ENCODE measurements around the gene MAMDC4. TPM values are rescaled to one million over a fixed set of nuclear protein-coding genes. Genes with fewer than 3 reads are reported as not detected.

MAMDC4 gene
- polyA plus RNA-seq, 1 donor (not counting 4 experiments of a cell fraction or from before 2014, with no cell fraction given), result 0.49 TPM

DNA sequence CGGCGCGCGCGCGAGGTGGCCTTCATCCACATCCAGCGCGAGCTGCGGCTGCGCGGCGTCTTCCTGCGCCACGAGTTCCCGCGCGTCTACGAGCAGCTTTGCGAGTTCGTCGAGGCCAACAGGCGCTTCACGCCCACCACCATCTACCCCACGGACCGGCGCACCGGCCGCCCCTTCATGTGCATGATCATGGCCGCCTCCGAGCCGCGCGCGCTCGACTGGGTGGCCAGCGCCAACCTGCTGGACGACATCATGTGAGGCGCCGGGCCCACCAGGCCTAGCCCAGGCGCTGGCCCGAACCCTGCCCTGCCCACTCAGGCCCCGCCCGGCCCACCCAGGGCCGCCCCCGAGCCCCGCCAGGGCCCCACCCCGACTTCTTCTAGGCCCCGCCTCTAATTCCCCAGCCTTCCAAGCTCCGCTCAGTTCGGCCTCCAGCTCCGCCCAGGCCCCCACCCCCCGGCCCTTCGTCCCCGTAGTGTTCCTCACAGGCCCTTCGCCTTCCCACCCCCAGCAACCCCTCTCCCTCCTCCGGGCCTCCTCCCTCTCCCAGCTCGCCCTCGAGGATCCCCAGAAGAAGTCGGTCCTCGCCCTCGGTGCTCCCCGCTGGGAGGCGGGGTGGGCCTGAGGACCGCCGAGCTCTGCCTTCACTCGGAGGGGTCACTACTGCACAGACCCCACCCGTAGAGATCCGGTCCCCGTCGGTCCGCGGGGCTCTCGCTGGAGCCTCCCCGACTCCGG, 4.9 kb upstream of the MAMDC4 start:
- peak overlapping the region; percentile 56 for H2AFZ ChIP-seq (ENCODE audit: control insufficient read depth, low read length)
- no peaks in the 10 kb centered on the region for H3K9me1 ChIP-seq (ENCODE audit: control insufficient read depth, extremely low read depth, insufficient read depth, low read length)
- H3K4me1 ChIP-seq (ENCODE audit: control insufficient read depth, extremely low read depth, insufficient read depth, low read length), result peaks cover 9% of the 10 kb centered on the region
- dilution Hi-C loops (cut with MboI; ENCODE audit: extremely low pct_ligation_motif_present, low sequenced_read_pairs), result no loop called here
- peak overlapping the region; percentile 88 for H3K4me2 ChIP-seq (ENCODE audit: control insufficient read depth, extremely low read depth, insufficient read depth, low read depth, low read length)
- no peak for FAIRE-seq
- peak overlapping the region; percentile 74 to 93 (median 89) for H3K4me3 ChIP-seq (ENCODE audit: control insufficient read depth in 2 of 3, extremely low read depth in 1 of 3, insufficient read depth in 2 of 3, low read depth in 1 of 3, low read length in 3 of 3)
- peaks cover 6% of the 10 kb centered on the region for H4K20me1 ChIP-seq (ENCODE audit: control insufficient read depth, extremely low read depth, insufficient read depth, low read length)
- peaks cover 3 to 17% of the 10 kb centered on the region in 2 experiments for H3K36me3 ChIP-seq (ENCODE audit: control insufficient read depth in 2 of 2, extremely low read depth in 1 of 2, insufficient read depth in 2 of 2, low read length in 2 of 2)
- peaks cover 43% of the 10 kb centered on the region for H3K27me3 ChIP-seq (ENCODE audit: control insufficient read depth, extremely low read depth, insufficient read depth, low read length)
- H3K79me2 ChIP-seq (ENCODE audit: control insufficient read depth, insufficient read depth, low read length), result peaks cover 6% of the 10 kb centered on the region
- no peak for TF ChIP-seq EZH2 (IDR thresholded peaks at IDR 0.05; ENCODE audit: low read length)
- TF ChIP-seq, protein P1, sequence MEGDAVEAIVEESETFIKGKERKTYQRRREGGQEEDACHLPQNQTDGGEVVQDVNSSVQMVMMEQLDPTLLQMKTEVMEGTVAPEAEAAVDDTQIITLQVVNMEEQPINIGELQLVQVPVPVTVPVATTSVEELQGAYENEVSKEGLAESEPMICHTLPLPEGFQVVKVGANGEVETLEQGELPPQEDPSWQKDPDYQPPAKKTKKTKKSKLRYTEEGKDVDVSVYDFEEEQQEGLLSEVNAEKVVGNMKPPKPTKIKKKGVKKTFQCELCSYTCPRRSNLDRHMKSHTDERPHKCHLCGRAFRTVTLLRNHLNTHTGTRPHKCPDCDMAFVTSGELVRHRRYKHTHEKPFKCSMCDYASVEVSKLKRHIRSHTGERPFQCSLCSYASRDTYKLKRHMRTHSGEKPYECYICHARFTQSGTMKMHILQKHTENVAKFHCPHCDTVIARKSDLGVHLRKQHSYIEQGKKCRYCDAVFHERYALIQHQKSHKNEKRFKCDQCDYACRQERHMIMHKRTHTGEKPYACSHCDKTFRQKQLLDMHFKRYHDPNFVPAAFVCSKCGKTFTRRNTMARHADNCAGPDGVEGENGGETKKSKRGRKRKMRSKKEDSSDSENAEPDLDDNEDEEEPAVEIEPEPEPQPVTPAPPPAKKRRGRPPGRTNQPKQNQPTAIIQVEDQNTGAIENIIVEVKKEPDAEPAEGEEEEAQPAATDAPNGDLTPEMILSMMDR (optimal IDR thresholded peaks at IDR 0.05 in 1 of 3, IDR thresholded peaks at IDR 0.05 in 1 of 3, conservative IDR thresholded peaks at IDR 0.05 in 1 of 3; ENCODE audit: extremely low read depth in 1 of 3, insufficient read depth in 2 of 3, low read length in 3 of 3), result no peak
- H3K9ac ChIP-seq (ENCODE audit: control insufficient read depth, extremely low read depth, insufficient read depth, low read length), result peak overlapping the region; percentile 69
- DNase-seq (ENCODE audit: low read depth, low spot score), result no peak
- H3K9me3 ChIP-seq (ENCODE audit: control insufficient read depth, low read depth, low read length), result no peaks in the 10 kb centered on the region
- no peak overlapping the region for H3K27ac ChIP-seq (ENCODE audit: control insufficient read depth, insufficient read depth, low read length)

DNA sequence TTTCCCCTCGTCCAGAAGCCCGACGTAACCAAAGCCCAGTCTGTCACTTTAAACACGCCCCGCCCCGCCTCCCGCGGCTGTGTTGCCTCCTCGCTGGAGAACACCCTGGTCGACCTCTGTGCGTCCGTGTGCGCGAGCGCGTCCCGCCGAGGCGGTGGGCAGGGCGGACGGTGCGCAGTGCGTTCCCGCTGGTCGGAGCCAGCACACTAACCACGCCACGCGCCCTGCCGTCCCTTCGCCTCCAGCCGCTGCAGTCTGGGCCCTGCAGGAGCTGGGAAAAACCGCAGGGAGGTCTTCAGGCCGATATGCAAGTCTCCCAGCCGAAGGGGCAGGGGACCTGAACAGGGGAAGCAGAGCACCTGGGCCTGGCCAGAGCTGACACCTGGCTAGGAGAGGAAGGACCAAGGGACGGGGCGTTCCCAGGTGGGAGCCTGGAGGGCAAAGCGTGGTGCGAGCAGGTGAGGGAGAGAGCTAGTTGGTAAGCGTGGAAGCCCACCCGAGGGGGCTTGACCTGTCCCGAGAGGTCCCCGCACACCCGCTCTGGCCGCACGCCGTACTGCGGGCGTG, 4.2 kb upstream of the MAMDC4 start:
- H3K4me2 ChIP-seq (ENCODE audit: control insufficient read depth, extremely low read depth, insufficient read depth, low read depth, low read length), result peak overlapping the region; percentile 88
- TF ChIP-seq, protein P1 (optimal IDR thresholded peaks at IDR 0.05 in 1 of 3, IDR thresholded peaks at IDR 0.05 in 1 of 3, conservative IDR thresholded peaks at IDR 0.05 in 1 of 3; ENCODE audit: extremely low read depth in 1 of 3, insufficient read depth in 2 of 3, low read length in 3 of 3), result no peak
- TF ChIP-seq EZH2 (IDR thresholded peaks at IDR 0.05; ENCODE audit: low read length), result no peak
- dilution Hi-C loops (cut with MboI; ENCODE audit: extremely low pct_ligation_motif_present, low sequenced_read_pairs), result no loop called here
- peak overlapping the region; percentile 56 for H2AFZ ChIP-seq (ENCODE audit: control insufficient read depth, low read length)
- peak overlapping the region; percentile 4 for H3K27ac ChIP-seq (ENCODE audit: control insufficient read depth, insufficient read depth, low read length)
- H3K9ac ChIP-seq (ENCODE audit: control insufficient read depth, extremely low read depth, insufficient read depth, low read length), result peak overlapping the region; percentile 69
- no peaks in the 10 kb centered on the region for H3K9me3 ChIP-seq (ENCODE audit: control insufficient read depth, low read depth, low read length)
- no peaks in the 10 kb centered on the region for H3K9me1 ChIP-seq (ENCODE audit: control insufficient read depth, extremely low read depth, insufficient read depth, low read length)
- peaks cover 43% of the 10 kb centered on the region for H3K27me3 ChIP-seq (ENCODE audit: control insufficient read depth, extremely low read depth, insufficient read depth, low read length)
- peaks cover 6% of the 10 kb centered on the region for H4K20me1 ChIP-seq (ENCODE audit: control insufficient read depth, extremely low read depth, insufficient read depth, low read length)
- peak overlapping the region; percentile 74 to 93 (median 89) for H3K4me3 ChIP-seq (ENCODE audit: control insufficient read depth in 2 of 3, extremely low read depth in 1 of 3, insufficient read depth in 2 of 3, low read depth in 1 of 3, low read length in 3 of 3)
- DNase-seq (ENCODE audit: low read depth, low spot score) (no peak), FAIRE-seq (no peak)
- peaks cover 3 to 17% of the 10 kb centered on the region in 2 experiments for H3K36me3 ChIP-seq (ENCODE audit: control insufficient read depth in 2 of 2, extremely low read depth in 1 of 2, insufficient read depth in 2 of 2, low read length in 2 of 2)
- peaks cover 9% of the 10 kb centered on the region for H3K4me1 ChIP-seq (ENCODE audit: control insufficient read depth, extremely low read depth, insufficient read depth, low read length)
- peaks cover 6% of the 10 kb centered on the region for H3K79me2 ChIP-seq (ENCODE audit: control insufficient read depth, insufficient read depth, low read length)

All from keratinocyte (primary cell).